ENCODE data around the gene MT1E.

GRCh38 chr16:56637814-56638750 is 12.5 kb downstream of the MT1E start, which contains the start of gene MT1A:
- no peak for TF ChIP-seq CTCF (IDR thresholded peaks at IDR 0.05; ENCODE audit: low read depth, low read length, poor library complexity, severe bottlenecking)
- TF ChIP-seq EZH2phosphoT487 (IDR thresholded peaks at IDR 0.05; ENCODE audit: borderline replicate concordance, low read length) = no peak

Data from DOHH2 (cell line).